Upper lobe of right lung (tissue), 1 donor: ENCODE data around the gene KRTAP12-4. TPM values are rescaled to one million over a fixed set of nuclear protein-coding genes. Genes with fewer than 3 reads are reported as not detected.

Source experiments
- ATAC-seq: fragments of 200-7000 bp; cut with Tn5 transposase; one replicate; pipeline ENCODE4 v1.9.1; 2020; ENCODE audit warnings: mild to moderate bottlenecking, moderate library complexity
- DNase-seq: peaks from one replicate; pipeline ENCODE4 v3.0.0-alpha.2; 2020
- H3K27ac ChIP-seq: fragments of 200-600 bp; one replicate; pipeline ENCODE4 v1.8.0; 2022
- H3K27me3 ChIP-seq: fragments of 200-600 bp; one replicate; pipeline ENCODE4 v1.8.0; 2022; ENCODE audit warnings: mild to moderate bottlenecking
- H3K36me3 ChIP-seq: fragments of 200-600 bp; one replicate; pipeline ENCODE4 v1.8.0; 2022
- H3K4me1 ChIP-seq: fragments of 200-600 bp; one replicate; pipeline ENCODE4 v1.8.0; 2022
- H3K4me3 ChIP-seq: fragments of 200-600 bp; one replicate; pipeline ENCODE4 v1.8.0; 2022; ENCODE audit warnings: mild to moderate bottlenecking
- H3K9me3 ChIP-seq: fragments of 200-600 bp; one replicate; pipeline ENCODE4 v1.8.0; 2022
- intact Hi-C: fragments of 100-400 bp; cut with DNase I; formaldehyde crosslinking; loops from one replicate; pipeline ENCODE4 v1.11.0; 2022
- total RNA-seq: library from RNA; stranded (reverse); fragmentation: NEBNext Ultra II Directional; extraction: Animal tissue kit (Norgen Biotek cat#: 25700); gene quantifications from one replicate; pipeline ENCODE4 v1.2.1, GENCODE V29; 2021
- TF ChIP-seq, protein P1 (sequence below): fragments of 200-600 bp; IDR thresholded peaks from one replicate; pipeline ENCODE4 v1.8.0; 2022; ENCODE audit warnings: antibody characterized with exemption
- donor health status: DM: no; HTN: yes; CAD: no; lungs with severe emphysema.

KRTAP12-4 gene
- total RNA-seq, 1 donor from 2014 or later = not detected

- ATAC-seq (no peak), DNase-seq (peak; percentile 51)
- no peaks in the 10 kb centered on the region for H3K9me3 ChIP-seq
- no peak overlapping the region for H3K4me3 ChIP-seq
- H3K27ac ChIP-seq = no peak overlapping the region
- TF ChIP-seq, protein P1, sequence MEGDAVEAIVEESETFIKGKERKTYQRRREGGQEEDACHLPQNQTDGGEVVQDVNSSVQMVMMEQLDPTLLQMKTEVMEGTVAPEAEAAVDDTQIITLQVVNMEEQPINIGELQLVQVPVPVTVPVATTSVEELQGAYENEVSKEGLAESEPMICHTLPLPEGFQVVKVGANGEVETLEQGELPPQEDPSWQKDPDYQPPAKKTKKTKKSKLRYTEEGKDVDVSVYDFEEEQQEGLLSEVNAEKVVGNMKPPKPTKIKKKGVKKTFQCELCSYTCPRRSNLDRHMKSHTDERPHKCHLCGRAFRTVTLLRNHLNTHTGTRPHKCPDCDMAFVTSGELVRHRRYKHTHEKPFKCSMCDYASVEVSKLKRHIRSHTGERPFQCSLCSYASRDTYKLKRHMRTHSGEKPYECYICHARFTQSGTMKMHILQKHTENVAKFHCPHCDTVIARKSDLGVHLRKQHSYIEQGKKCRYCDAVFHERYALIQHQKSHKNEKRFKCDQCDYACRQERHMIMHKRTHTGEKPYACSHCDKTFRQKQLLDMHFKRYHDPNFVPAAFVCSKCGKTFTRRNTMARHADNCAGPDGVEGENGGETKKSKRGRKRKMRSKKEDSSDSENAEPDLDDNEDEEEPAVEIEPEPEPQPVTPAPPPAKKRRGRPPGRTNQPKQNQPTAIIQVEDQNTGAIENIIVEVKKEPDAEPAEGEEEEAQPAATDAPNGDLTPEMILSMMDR = no peak
- H3K36me3 ChIP-seq = no peaks in the 10 kb centered on the region
- H3K27me3 ChIP-seq = no peaks in the 10 kb centered on the region
- H3K4me1 ChIP-seq = no peaks in the 10 kb centered on the region
- intact Hi-C loops = no loop called here
Measured at GRCh38 chr21:44617071-44617501, 37.4 kb downstream of the KRTAP12-4 start.

DNA sequence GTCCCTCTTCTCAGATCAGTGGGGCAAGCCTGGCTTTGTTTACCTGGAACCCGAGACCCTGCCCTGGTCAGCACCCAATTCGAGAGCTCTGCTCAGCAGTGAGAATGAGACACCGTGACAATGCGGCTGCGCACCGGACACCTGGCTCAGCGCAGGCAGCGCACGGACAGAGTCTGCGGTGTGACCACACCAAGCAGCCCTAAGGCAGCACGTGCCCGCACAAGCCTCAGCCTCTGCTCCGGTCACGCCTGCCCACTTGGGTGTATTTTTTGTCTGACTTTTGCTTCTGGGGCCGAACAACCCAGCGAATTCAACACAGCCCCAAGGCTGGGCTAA lies 37.9 kb downstream of the KRTAP12-4 start:
- no peaks in the 10 kb centered on the region for H3K4me1 ChIP-seq
- H3K36me3 ChIP-seq = no peaks in the 10 kb centered on the region
- DNase-seq = no peak
- H3K9me3 ChIP-seq = no peaks in the 10 kb centered on the region
- no peak overlapping the region for H3K4me3 ChIP-seq
- intact Hi-C loops = no loop called here
- ATAC-seq = no peak
- TF ChIP-seq, protein P1 = no peak
- no peak overlapping the region for H3K27ac ChIP-seq
- no peaks in the 10 kb centered on the region for H3K27me3 ChIP-seq

- Histone ChIP-seq H3K4me1 (no peaks in the 10 kb centered on the region), H3K27ac (no peak overlapping the region), H3K4me3 (no peak overlapping the region), H3K9me3 (no peaks in the 10 kb centered on the region), H3K36me3 (no peaks in the 10 kb centered on the region), H3K27me3 (no peaks in the 10 kb centered on the region)
- TF ChIP-seq, protein P1 = no peak
- intact Hi-C loops = no loop called here
- DNase-seq (peak; percentile 54), ATAC-seq (no peak)
Measured at GRCh38 chr21:44615911-44616590, 38.4 kb downstream of the KRTAP12-4 start.

- intact Hi-C loops = no loop called here
- Histone ChIP-seq H3K9me3 (peaks cover under 1% of the 10 kb centered on the region), H3K27me3 (no peaks in the 10 kb centered on the region), H3K36me3 (no peaks in the 10 kb centered on the region), H3K4me3 (no peak overlapping the region), H3K27ac (no peak overlapping the region), H3K4me1 (no peaks in the 10 kb centered on the region)
- DNase-seq (no peak), ATAC-seq (no peak)
- TF ChIP-seq, protein P1 = no peak
Measured at GRCh38 chr21:44615466-44615865, 39.0 kb downstream of the KRTAP12-4 start.

DNA sequence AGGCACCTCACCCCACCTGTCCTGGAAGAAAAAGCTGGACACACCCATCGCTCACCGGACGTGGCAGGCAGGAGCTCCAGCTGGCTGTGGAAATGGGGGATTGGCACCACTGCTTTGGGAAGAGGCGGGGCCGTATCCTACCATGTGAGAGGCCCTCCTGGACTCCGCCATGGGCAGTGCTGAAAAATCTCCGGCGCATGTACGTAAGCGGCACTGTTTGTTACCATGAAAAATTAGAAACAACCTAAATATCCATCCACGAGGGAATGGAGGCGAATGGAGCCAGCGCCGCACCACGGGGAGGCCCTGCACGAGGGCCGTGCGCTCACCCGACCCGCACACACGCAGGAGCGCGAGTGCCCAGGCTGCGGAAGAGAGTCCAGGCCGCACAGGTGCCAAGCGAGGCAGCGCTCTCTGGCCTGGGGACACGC lies 39.5 kb downstream of the KRTAP12-4 start:
- Histone ChIP-seq H3K4me3 (no peak overlapping the region), H3K27me3 (no peaks in the 10 kb centered on the region), H3K36me3 (no peaks in the 10 kb centered on the region), H3K9me3 (peaks cover 4% of the 10 kb centered on the region), H3K4me1 (no peaks in the 10 kb centered on the region), H3K27ac (no peak overlapping the region)
- ATAC-seq = no peak
- TF ChIP-seq, protein P1 = no peak
- intact Hi-C loops = no loop called here
- DNase-seq = peak; percentile 59
